RWPE2 (cell line): Measurements from ENCODE around the gene HEATR5A.
"Not testable (repeated sequence)": the region's sequence is repeated elsewhere in the genome, so short reads cannot be mapped to it uniquely, and the experiment has no call there.

ENCODE experiments used
- ATAC-seq: fragments of 200-7000 bp; cut with Tn5 transposase; 3 replicates; pipeline ENCODE4 v1.9.1; 2021; ENCODE audit warnings: low read depth
- DNase-seq: peaks from one replicate; pipeline ENCODE4 v3.0.0-alpha.2; 2020; ENCODE audit warnings: low spot score
- H3K27ac ChIP-seq: fragments of 450-650 bp; 2 replicates; pipeline ENCODE4 v1.5.1; 2017; ENCODE audit warnings: mild to moderate bottlenecking; ENCODE audit not compliant: poor library complexity, severe bottlenecking
- H3K27me3 ChIP-seq: fragments of 250-450 bp; sonication (Bioruptor Pico); 2 replicates; pipeline ENCODE4 v1.5.1; 2021; ENCODE audit warnings: mild to moderate bottlenecking, moderate library complexity; ENCODE audit not compliant: insufficient read depth, poor library complexity, severe bottlenecking
- H3K36me3 ChIP-seq: fragments of 250-450 bp; sonication (Bioruptor Pico); 2 replicates; pipeline ENCODE4 v1.5.1; 2020; ENCODE audit warnings: low read depth, mild to moderate bottlenecking, moderate library complexity
- H3K4me1 ChIP-seq: fragments of 250-450 bp; sonication (Bioruptor Pico); 2 replicates; pipeline ENCODE4 v1.5.1; 2021; ENCODE audit warnings: mild to moderate bottlenecking, moderate library complexity; ENCODE audit not compliant: insufficient read depth, poor library complexity, severe bottlenecking
- H3K4me3 ChIP-seq: fragments of 250-450 bp; sonication (Bioruptor Pico); 2 replicates; pipeline ENCODE4 v1.5.1; 2021; ENCODE audit warnings: mild to moderate bottlenecking, moderate library complexity; ENCODE audit not compliant: severe bottlenecking
- H3K9me3 ChIP-seq: fragments of 250-450 bp; sonication (Bioruptor Pico); 2 replicates; pipeline ENCODE4 v1.5.1; 2021; ENCODE audit warnings: mild to moderate bottlenecking, moderate library complexity; ENCODE audit not compliant: severe bottlenecking
- TF ChIP-seq, protein P1 (sequence below): fragments of 450-650 bp; IDR thresholded peaks from one replicate; pipeline ENCODE4 v1.5.1; 2017; ENCODE audit warnings: mild to moderate bottlenecking, moderate library complexity; ENCODE audit not compliant: poor library complexity, severe bottlenecking

HEATR5A gene

GRCh38 chr14:31388687-31389413 lies 31.5 kb downstream of the HEATR5A start:
- no peak overlapping the region for H3K4me3 ChIP-seq
- no peak for DNase-seq
- H3K36me3 ChIP-seq = peaks cover 31% of the 10 kb centered on the region
- no peak overlapping the region for H3K27ac ChIP-seq
- H3K4me1 ChIP-seq = no peaks in the 10 kb centered on the region
- TF ChIP-seq, protein P1, sequence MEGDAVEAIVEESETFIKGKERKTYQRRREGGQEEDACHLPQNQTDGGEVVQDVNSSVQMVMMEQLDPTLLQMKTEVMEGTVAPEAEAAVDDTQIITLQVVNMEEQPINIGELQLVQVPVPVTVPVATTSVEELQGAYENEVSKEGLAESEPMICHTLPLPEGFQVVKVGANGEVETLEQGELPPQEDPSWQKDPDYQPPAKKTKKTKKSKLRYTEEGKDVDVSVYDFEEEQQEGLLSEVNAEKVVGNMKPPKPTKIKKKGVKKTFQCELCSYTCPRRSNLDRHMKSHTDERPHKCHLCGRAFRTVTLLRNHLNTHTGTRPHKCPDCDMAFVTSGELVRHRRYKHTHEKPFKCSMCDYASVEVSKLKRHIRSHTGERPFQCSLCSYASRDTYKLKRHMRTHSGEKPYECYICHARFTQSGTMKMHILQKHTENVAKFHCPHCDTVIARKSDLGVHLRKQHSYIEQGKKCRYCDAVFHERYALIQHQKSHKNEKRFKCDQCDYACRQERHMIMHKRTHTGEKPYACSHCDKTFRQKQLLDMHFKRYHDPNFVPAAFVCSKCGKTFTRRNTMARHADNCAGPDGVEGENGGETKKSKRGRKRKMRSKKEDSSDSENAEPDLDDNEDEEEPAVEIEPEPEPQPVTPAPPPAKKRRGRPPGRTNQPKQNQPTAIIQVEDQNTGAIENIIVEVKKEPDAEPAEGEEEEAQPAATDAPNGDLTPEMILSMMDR = no peak
- H3K9me3 ChIP-seq = no peaks in the 10 kb centered on the region
- no peak for ATAC-seq
- no peaks in the 10 kb centered on the region for H3K27me3 ChIP-seq

DNA sequence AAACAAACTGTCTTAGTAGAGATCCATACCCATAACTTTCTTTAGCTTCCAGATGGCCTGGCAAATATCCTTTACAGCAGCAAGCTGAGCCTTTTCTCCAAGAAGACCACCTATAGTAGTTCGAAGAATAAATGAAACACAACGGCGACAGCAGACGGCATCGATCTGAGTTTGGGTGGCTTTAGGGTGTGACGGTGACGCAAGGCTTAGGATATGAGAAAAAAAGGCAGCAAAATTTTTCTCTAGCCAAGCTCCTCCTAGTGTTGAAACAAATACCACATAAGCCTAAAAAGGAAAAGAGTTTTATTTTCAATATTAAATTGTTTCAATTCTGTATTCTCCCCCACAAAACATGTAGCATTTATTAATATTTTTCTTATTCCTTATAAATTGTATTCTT lies 33.3 kb downstream of the HEATR5A start:
- no peak overlapping the region for H3K27ac ChIP-seq
- ATAC-seq = no peak
- H3K9me3 ChIP-seq = no peaks in the 10 kb centered on the region
- no peak overlapping the region for H3K4me3 ChIP-seq
- TF ChIP-seq, protein P1 = no peak
- DNase-seq = no peak
- H3K36me3 ChIP-seq = peaks cover 38% of the 10 kb centered on the region
- no peaks in the 10 kb centered on the region for H3K4me1 ChIP-seq
- H3K27me3 ChIP-seq = no peaks in the 10 kb centered on the region

DNA sequence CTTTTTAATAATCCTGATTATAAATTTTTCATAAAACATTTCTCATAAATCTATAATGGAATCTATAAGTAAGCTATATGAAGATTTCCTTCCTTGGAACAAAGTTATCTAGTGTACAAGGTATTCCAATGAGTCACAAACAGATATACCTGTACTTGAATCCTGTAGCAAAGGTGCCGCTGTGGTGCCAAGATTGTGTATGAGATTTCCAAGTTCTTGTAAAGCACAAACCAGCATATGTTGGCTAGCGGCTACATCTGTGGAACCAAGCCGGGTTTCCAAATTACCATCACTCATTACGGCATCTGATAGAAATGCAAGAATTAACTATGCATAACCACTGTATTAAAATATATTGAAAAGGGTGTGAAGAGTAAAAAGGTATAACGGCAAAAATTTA lies 34.1 kb downstream of the HEATR5A start:
- no peak for ATAC-seq
- no peak overlapping the region for H3K4me3 ChIP-seq
- peaks cover 43% of the 10 kb centered on the region for H3K36me3 ChIP-seq
- H3K27me3 ChIP-seq = no peaks in the 10 kb centered on the region
- no peak for DNase-seq
- H3K4me1 ChIP-seq = no peaks in the 10 kb centered on the region
- H3K27ac ChIP-seq = no peak overlapping the region
- TF ChIP-seq, protein P1 = no peak
- H3K9me3 ChIP-seq = no peaks in the 10 kb centered on the region

- TF ChIP-seq, protein P1 = no peak
- Histone ChIP-seq H3K27ac (no peak overlapping the region), H3K9me3 (no peaks in the 10 kb centered on the region), H3K27me3 (no peaks in the 10 kb centered on the region), H3K36me3 (peaks cover 48% of the 10 kb centered on the region), H3K4me3 (no peak overlapping the region), H3K4me1 (no peaks in the 10 kb centered on the region)
- DNase-seq (no peak), ATAC-seq (no peak)
Measured at GRCh38 chr14:31382221-31382620, 38.1 kb downstream of the HEATR5A start.

- Histone ChIP-seq H3K4me3 (no peak overlapping the region), H3K36me3 (peaks cover 41% of the 10 kb centered on the region), H3K9me3 (no peaks in the 10 kb centered on the region), H3K27ac (no peak overlapping the region), H3K4me1 (no peaks in the 10 kb centered on the region), H3K27me3 (no peaks in the 10 kb centered on the region)
- TF ChIP-seq, protein P1 = no peak
- ATAC-seq (no peak), DNase-seq (no peak)
Measured at GRCh38 chr14:31380106-31380505, 40.2 kb downstream of the HEATR5A start.

- not testable (repeated sequence) for H3K4me3 ChIP-seq, ATAC-seq, H3K9me3 ChIP-seq, H3K4me1 ChIP-seq, H3K27me3 ChIP-seq, H3K27ac ChIP-seq, DNase-seq
- peaks cover 43% of the 10 kb centered on the region for H3K36me3 ChIP-seq
Measured at GRCh38 chr14:31379125-31379947, 41.0 kb downstream of the HEATR5A start.
